Transverse colon (tissue), 4 donors: ENCODE data around the gene CHMP3.

Experiments
- CTCF ChIP-seq, 5 experiments: fragments of 200-600 bp in 3 of 5; fragments of 450-650 bp in 2 of 5; sonication (generic) in 3 of 5; IDR thresholded peaks; 1 replicate in 2 of 5; 2 replicates in 3 of 5; pipeline ENCODE4 v1.5.1; 2016 to 2017; ENCODE audit warnings: antibody characterized with exemption in 5 of 5, inconsistent platforms in 3 of 5, mild to moderate bottlenecking in 2 of 5, moderate library complexity in 1 of 5
- EP300 ChIP-seq: sonication (generic); formaldehyde crosslinking; IDR thresholded peaks from one replicate; pipeline ENCODE4 v1.6.1; 2017; ENCODE audit warnings: antibody characterized with exemption, low read depth
- POLR2A ChIP-seq: fragments of 450-650 bp; IDR thresholded peaks from one replicate; pipeline ENCODE4 v1.6.1; 2016; ENCODE audit warnings: antibody characterized with exemption, mild to moderate bottlenecking, moderate library complexity
- POLR2AphosphoS5 ChIP-seq, 3 donors: sonication (generic); formaldehyde crosslinking; IDR thresholded peaks; one replicate each; pipeline ENCODE4 v1.6.1; 2016; ENCODE audit warnings: antibody characterized with exemption in 3 of 3

DNA sequence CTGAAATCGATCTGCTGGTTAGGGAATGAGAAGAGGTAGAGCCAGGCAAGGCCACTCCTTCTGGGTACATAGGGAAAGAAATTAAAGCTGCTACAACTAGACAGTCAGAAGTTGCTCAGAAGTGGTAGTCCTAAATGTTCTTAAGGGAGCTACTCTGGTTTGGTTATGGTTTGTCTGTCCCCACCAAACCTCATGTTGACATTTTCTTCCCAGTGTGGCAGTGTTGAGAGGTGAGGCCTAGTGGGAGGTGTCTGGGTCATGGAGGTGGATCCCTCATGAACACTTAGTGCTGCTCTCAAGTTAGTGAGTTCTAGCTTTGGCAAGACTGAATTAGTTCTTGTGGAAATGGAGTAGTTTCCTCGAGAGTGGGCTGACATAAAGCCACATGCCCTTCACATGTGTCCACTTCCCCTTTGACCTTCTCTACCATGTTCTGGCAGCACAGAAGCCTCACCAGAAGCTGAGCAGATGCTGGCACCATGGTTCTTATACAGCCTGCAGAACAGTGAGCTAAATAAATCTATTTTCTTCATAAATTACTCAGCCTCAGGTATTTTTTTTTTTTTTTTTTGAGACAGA is 45.7 kb upstream of the CHMP3 start:
- TF ChIP-seq POLR2A (no peak), CTCF (IDR thresholded peaks at IDR 0.05) (no peak), EP300 (no peak), POLR2AphosphoS5 (IDR thresholded peaks at IDR 0.05) (no peak)
